ENCODE measurements around the gene TBCCD1. TPM values are rescaled to one million over a fixed set of nuclear protein-coding genes. Genes with fewer than 3 reads are reported as not detected.
A peak's percentile ranks its signal among the peaks of the same experiment; 100 is the strongest.

Gene TBCCD1
- total and polyA plus RNA-seq, 2 of the 4 experiments (the other 2 are of a cell fraction) = 7.9 to 19.7 TPM

DNA sequence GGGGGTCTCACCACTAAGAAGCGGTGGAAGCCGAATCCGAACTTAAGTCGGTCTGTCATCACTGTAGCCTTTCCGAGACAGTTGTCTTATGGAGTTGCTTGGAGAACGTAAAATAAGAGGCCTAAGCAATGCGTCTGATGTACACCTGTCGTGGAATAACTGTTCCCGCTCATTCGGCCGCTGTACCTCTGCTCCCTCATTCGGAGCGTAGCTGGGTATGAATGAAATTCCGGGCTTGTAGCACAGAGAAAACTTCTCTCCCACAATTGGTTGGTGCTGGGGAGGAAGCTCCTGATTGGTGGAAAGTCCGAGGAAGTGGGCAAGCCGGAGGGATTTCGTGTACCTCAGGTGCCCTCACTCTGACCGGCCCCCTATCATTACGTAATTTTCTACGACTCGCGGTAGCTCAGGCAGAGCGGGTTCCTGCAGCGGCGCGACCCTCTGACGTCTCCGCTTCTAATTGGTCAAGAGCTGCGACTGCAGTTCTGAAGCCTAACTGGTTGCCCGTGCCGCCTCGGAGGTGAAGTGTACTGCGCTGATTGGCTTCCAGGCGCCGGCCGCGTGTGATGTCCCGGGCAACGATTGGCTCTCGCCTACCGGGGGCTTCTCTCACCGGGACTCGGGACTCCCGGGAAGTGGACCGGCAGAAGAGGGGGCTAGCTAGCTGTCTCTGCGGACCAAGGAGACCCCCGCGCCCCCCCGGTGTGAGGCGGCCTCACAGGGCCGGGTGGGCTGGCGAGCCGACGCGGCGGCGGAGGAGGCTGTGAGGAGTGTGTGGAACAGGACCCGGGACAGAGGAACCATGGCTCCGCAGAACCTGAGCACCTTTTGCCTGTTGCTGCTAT lies 3.2 kb upstream of the TBCCD1 start, which contains the start of gene DNAJB11 (continued):
- no peak for TF ChIP-seq SMC3 (IDR thresholded peaks at IDR 0.05; ENCODE audit: low read depth, low read length)
- TF ChIP-seq BHLHE40 (IDR thresholded peaks at IDR 0.05; ENCODE audit: low read depth, low read length) = peak; percentile 58; the same call in 1 of the 2 replicates
- TF ChIP-seq CHD1 (IDR thresholded peaks at IDR 0.05; ENCODE audit: low read depth, low read length) = no peak

GRCh38 chr3:186569779-186570095 lies 2.6 kb upstream of the TBCCD1 start:
- Histone ChIP-seq H3K27me3 (ENCODE audit: control insufficient read depth, insufficient read depth, low read length) (no peaks in the 10 kb centered on the region), H3K9me3 (ENCODE audit: control insufficient read depth, insufficient read depth, low read length) (no peaks in the 10 kb centered on the region), H3K9me1 (ENCODE audit: insufficient read depth, low read length) (0 out of 2 replicates have a peak, but pooled peaks cover 2% of the 10 kb centered on the region), H4K20me1 (ENCODE audit: insufficient read depth, low read length) (no peaks in the 10 kb centered on the region), H2BK120ac (ENCODE audit: low read depth, low read length) (no peak overlapping the region), H2BK20ac (ENCODE audit: low read depth, low read length) (no peak overlapping the region), H4K8ac (ENCODE audit: low read depth in 2 of 2, low read length in 2 of 2) (peak overlapping the region; percentile 39 to 80; a peak in 3 of 4 replicates), H3K18ac (ENCODE audit: low read depth, low read length) (no peak overlapping the region), H3K23ac (ENCODE audit: low read depth, low read length) (no peak overlapping the region), H2AFZ (replicated peaks; ENCODE audit: low read length, poor library complexity) (peak overlapping the region; percentile 100), H3K79me1 (ENCODE audit: low read depth in 1 of 2, low read length in 2 of 2) (peaks cover 17 to 39% of the 10 kb centered on the region in 2 experiments), H3K9ac (ENCODE audit: low read depth, low read length) (peak overlapping the region; percentile 12; the same call in 1 of the 2 replicates), H3K4ac (ENCODE audit: low read depth, low read length) (peak overlapping the region; percentile 49; the same call in 1 of the 2 replicates), H2BK15ac (ENCODE audit: low read depth, low read length) (no peak overlapping the region), H3K4me1 (ENCODE audit: control insufficient read depth, insufficient read depth, low read length) (peaks cover 6% of the 10 kb centered on the region; the same call in 1 of the 2 replicates), H4K91ac (ENCODE audit: insufficient read depth, low read depth, low read length) (no peak overlapping the region), H3K27ac (ENCODE audit: insufficient read depth, low read length) (no peak overlapping the region), H3K4me3 (ENCODE audit: insufficient read depth, low read depth, low read length) (peak overlapping the region; percentile 66), H3K36me3 (ENCODE audit: control insufficient read depth, insufficient read depth, low read length) (no peaks in the 10 kb centered on the region), H2BK5ac (ENCODE audit: low read depth, low read length, poor library complexity, severe bottlenecking) (no peak overlapping the region), H2AK5ac (ENCODE audit: low read depth, low read length) (no peak overlapping the region), H3K4me2 (ENCODE audit: low read depth, low read length) (peak overlapping the region; percentile 91), H3K56ac (ENCODE audit: extremely low read depth, insufficient read depth, low read length) (no peak overlapping the region), H4K5ac (ENCODE audit: low read depth, low read length) (no peak overlapping the region), H3K14ac (replicated peaks; ENCODE audit: low read depth, low read length) (0 out of 2 replicates have a peak overlapping the region, but pooled peaks have one; percentile 27), H2AK9ac (replicated peaks; ENCODE audit: low read depth, low read length, poor library complexity) (peak overlapping the region; percentile 51)
- BruUV-seq (replicated peaks) = no TSS peak
- POLR2A ChIA-PET (ENCODE audit: unreplicated experiment) = no interaction called here
- in situ Hi-C loops (cut with MboI; ENCODE audit: low sequenced_read_pairs) = no loop called here
- WGBS, 2 experiments (ENCODE audit: extremely low coverage in 2 of 2, insufficient read length in 1 of 2) = no CpG with 5 or more reads among the region's 7 CpGs
- CTCF ChIA-PET = interaction anchor here (1.0 kb wide), 1 partner anchor 47 kb away, joined by 5 read pairs; no protein-coding TSS in a partner anchor
- ATAC-seq (ENCODE audit: low read depth) (no peak), DNase-seq (no peak)
- dilution Hi-C loops (cut with HindIII; ENCODE audit: low sequenced_read_pairs, unreplicated experiment) = no loop called here
- intact Hi-C loops (cut with micrococcal nuclease) = loop anchor here (5.0 to 10.0 kb wide), 2 partner anchors 215 to 462 kb away; partner anchors contain the start of genes EIF4A2 and ETV5
- TF ChIP-seq FOS (IDR thresholded peaks at IDR 0.05; ENCODE audit: low read depth, low read length) = no peak
- no peak for TF ChIP-seq CTCF (conservative IDR thresholded peaks at IDR 0.05; ENCODE audit: low read depth, low read length)
- no peak for TF ChIP-seq RCOR1 (IDR thresholded peaks at IDR 0.05; ENCODE audit: insufficient replicate concordance, low read length)
- TF ChIP-seq MXI1 (IDR thresholded peaks at IDR 0.05; ENCODE audit: borderline replicate concordance, low read depth, low read length) = no peak
- TF ChIP-seq MAZ (IDR thresholded peaks at IDR 0.05; ENCODE audit: borderline replicate concordance, low read depth, low read length) = no peak
- no peak for TF ChIP-seq POLR2A (IDR thresholded peaks at IDR 0.05; ENCODE audit: low read depth, low read length)
- no peak for TF ChIP-seq CEBPB (IDR thresholded peaks at IDR 0.05; ENCODE audit: low read depth, low read length)
- TF ChIP-seq NFE2L2 (IDR thresholded peaks at IDR 0.05; ENCODE audit: low read depth, low read length) = no peak
- no peak for TF ChIP-seq BHLHE40 (IDR thresholded peaks at IDR 0.05; ENCODE audit: low read depth, low read length)
- TF ChIP-seq RAD21 (IDR thresholded peaks at IDR 0.05; ENCODE audit: low read length) = no peak
- no peak for TF ChIP-seq RFX5 (IDR thresholded peaks at IDR 0.05; ENCODE audit: low read depth, low read length)
- no peak for TF ChIP-seq CHD1 (IDR thresholded peaks at IDR 0.05; ENCODE audit: low read depth, low read length)
- TF ChIP-seq MAFK (IDR thresholded peaks at IDR 0.05; ENCODE audit: low read depth, low read length) = no peak

All from IMR-90 (cell line).